ENCODE data around the gene HLA-DOB. TPM values are rescaled to one million over a fixed set of nuclear protein-coding genes. Genes with fewer than 3 reads are reported as not detected.

Gene HLA-DOB
- total and polyA plus RNA-seq, 2 of the 13 experiments (the other 11 are each of a cell fraction or from before 2014, with no cell fraction given), result not detected

DNA sequence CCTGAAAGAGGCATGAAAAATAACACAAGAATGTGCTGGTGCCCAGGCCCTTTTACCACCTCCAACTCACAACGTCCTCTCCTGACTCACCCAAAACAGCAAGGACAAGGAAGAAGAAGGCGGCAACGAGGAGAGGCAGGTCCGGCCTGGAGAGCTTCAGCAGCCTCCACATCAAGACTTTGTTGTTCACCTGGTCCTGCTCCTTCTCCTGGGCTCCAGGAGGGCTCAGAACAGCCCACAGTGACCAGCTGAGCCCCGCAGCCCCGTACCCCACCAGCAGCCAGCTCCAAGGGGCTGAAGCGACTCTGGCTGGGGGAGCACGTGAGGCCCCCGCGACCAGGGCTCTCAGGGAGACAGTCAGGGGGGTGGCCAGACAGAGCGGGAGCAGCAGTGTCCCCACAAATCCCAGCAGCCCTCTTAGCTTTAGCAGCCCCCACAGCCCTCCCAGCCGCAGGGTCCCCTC is 20.9 kb upstream of the HLA-DOB start (continued):
- TF ChIP-seq ZFYVE20 (CRISPR knock-in tag; IDR thresholded peaks at IDR 0.05; ENCODE audit: borderline replicate concordance, low read depth) (0 out of 2 replicates have a peak, but pooled peaks have one; percentile 33), MAF1 (CRISPR knock-in tag; IDR thresholded peaks at IDR 0.05; ENCODE audit: borderline replicate concordance) (no peak), SALL2 (CRISPR knock-in tag; IDR thresholded peaks at IDR 0.05) (0 out of 2 replicates have a peak, but pooled peaks have one; percentile 26), IKZF4 (CRISPR knock-in tag; IDR thresholded peaks at IDR 0.05; ENCODE audit: borderline replicate concordance, low read depth, not compliant biosample characterization) (peak; percentile 72), ZNF883 (CRISPR knock-in tag; IDR thresholded peaks at IDR 0.05; ENCODE audit: not compliant biosample characterization) (peak; percentile 52), GZF1 (CRISPR knock-in tag; IDR thresholded peaks at IDR 0.05) (peak; percentile 35; the same call in 1 of the 2 replicates)
- TF ChIP-seq, protein P1, sequence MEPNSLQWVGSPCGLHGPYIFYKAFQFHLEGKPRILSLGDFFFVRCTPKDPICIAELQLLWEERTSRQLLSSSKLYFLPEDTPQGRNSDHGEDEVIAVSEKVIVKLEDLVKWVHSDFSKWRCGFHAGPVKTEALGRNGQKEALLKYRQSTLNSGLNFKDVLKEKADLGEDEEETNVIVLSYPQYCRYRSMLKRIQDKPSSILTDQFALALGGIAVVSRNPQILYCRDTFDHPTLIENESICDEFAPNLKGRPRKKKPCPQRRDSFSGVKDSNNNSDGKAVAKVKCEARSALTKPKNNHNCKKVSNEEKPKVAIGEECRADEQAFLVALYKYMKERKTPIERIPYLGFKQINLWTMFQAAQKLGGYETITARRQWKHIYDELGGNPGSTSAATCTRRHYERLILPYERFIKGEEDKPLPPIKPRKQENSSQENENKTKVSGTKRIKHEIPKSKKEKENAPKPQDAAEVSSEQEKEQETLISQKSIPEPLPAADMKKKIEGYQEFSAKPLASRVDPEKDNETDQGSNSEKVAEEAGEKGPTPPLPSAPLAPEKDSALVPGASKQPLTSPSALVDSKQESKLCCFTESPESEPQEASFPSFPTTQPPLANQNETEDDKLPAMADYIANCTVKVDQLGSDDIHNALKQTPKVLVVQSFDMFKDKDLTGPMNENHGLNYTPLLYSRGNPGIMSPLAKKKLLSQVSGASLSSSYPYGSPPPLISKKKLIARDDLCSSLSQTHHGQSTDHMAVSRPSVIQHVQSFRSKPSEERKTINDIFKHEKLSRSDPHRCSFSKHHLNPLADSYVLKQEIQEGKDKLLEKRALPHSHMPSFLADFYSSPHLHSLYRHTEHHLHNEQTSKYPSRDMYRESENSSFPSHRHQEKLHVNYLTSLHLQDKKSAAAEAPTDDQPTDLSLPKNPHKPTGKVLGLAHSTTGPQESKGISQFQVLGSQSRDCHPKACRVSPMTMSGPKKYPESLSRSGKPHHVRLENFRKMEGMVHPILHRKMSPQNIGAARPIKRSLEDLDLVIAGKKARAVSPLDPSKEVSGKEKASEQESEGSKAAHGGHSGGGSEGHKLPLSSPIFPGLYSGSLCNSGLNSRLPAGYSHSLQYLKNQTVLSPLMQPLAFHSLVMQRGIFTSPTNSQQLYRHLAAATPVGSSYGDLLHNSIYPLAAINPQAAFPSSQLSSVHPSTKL (CRISPR knock-in tag; IDR thresholded peaks at IDR 0.05), result no peak

DNA sequence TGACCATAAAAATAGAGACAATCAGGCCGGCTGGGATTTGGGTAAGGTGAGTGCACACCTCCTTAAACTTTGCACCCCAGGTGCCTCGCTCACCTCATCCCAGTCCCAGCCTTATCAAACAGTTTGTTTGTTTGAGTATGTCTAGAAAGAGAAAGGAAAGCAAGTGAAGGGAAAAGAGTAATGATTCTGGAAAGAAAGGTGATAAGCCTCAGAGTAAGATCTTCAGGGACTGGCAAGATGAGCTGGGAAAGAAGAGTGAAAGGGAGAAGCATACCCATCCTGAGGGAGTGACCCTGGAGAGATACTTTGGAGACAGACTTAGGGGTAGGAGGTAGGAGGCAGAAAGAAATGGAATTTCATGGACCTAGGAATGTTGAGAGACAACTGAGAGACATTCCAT is 20.1 kb upstream of the HLA-DOB start:
- H3K4me3 ChIP-seq (replicated peaks in 1 of 3; ENCODE audit: insufficient read depth in 1 of 3, low read depth in 2 of 3, low read length in 3 of 3), result no peak overlapping the region
- no peaks in the 10 kb centered on the region for H3K9me3 ChIP-seq (ENCODE audit: low read length)
- ATAC-seq (no peak), FAIRE-seq (no peak), DNase-seq (ENCODE audit: low spot score) (no peak)
- 91% methylated on average over 2 of the region's 2 CpGs for WGBS (ENCODE audit: low lambda C conversion rate)
- H2AFZ ChIP-seq (ENCODE audit: low read length), result no peak overlapping the region
- no TSS peak for BruUV-seq (replicated peaks)
- H3K36me3 ChIP-seq (replicated peaks in 1 of 2; ENCODE audit: control insufficient read depth in 1 of 2, insufficient read depth in 2 of 2, low read length in 2 of 2), result peaks cover 4 to 7% of the 10 kb centered on the region in 2 experiments; a peak in 2 of 5 replicates
- H3K27me3 ChIP-seq (ENCODE audit: control insufficient read depth in 1 of 2, insufficient read depth in 2 of 2, low read length in 2 of 2), result no peaks in the 10 kb centered on the region
- in situ Hi-C loops (cut with HindIII; ENCODE audit: extremely low pct_ligation_motif_present, low pct_unique_long_range_greater_than_20kb) (no loop called here), intact Hi-C loops (cut with micrococcal nuclease; ENCODE audit: unreplicated experiment) (no loop called here)
- peaks cover 14% of the 10 kb centered on the region for H3K4me1 ChIP-seq (ENCODE audit: insufficient read depth, low read length)
- no peak overlapping the region for H3K27ac ChIP-seq (ENCODE audit: extremely low read length, insufficient read depth, low read length)
- TF ChIP-seq TAF1 (CRISPR knock-in tag; IDR thresholded peaks at IDR 0.05), result no peak
- TF ChIP-seq TBX3 (IDR thresholded peaks at IDR 0.05; ENCODE audit: borderline replicate concordance), result no peak
- no peak for TF ChIP-seq KAT7 (CRISPR knock-in tag; IDR thresholded peaks at IDR 0.05; ENCODE audit: borderline replicate concordance)
- TF ChIP-seq SNAPC2 (CRISPR knock-in tag; IDR thresholded peaks at IDR 0.05), result no peak
- TF ChIP-seq ZNF205 (CRISPR knock-in tag; IDR thresholded peaks at IDR 0.05), result no peak
- TF ChIP-seq ZFP36L2 (CRISPR knock-in tag; IDR thresholded peaks at IDR 0.05), result no peak
- no peak for TF ChIP-seq ZKSCAN5 (CRISPR knock-in tag; IDR thresholded peaks at IDR 0.05)
- ChIA-PET CTCF (ENCODE audit: low intra/inter-chr PET ratio, low total read pairs) (no interaction called here), POLR2A (no interaction called here)
- H3K79me2 ChIP-seq (ENCODE audit: insufficient read depth, low read length), result peaks cover 4% of the 10 kb centered on the region
- no peak overlapping the region for H3K9ac ChIP-seq (ENCODE audit: insufficient read depth, low read depth, low read length)
- no peak overlapping the region for H3K4me2 ChIP-seq (ENCODE audit: low read depth, low read length)
- no peaks in the 10 kb centered on the region for H4K20me1 ChIP-seq (ENCODE audit: insufficient read depth, low read length)

All from HepG2 (cell line).